Measurements from ENCODE around the gene TOMM20L.

Gene TOMM20L

DNA sequence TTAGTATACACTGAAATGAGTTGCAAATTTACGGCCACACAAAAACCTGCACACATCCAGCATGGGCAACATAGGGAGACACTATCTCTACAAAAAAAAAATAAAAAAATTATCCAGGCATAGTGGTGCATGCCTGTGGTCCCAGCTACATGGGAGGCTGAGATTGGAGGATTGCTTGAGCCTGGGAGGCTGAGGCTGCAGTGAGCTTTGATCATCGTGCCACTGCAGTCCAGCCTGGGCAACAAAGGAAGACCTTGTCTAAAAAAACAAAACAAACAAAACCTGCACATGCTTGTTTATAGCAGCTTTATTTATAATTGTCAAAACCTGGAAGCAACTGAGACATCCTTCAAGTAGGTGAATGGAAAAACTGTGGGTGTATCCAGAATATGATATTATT, 4.9 kb upstream of the TOMM20L start:
- Histone ChIP-seq H3K79me2 (ENCODE audit: insufficient read depth, low read length) (no peaks in the 10 kb centered on the region), H4K20me1 (ENCODE audit: insufficient read depth, low read length, poor library complexity, severe bottlenecking) (no peaks in the 10 kb centered on the region), H3K9ac (ENCODE audit: low read depth, low read length, poor library complexity, severe bottlenecking) (no peak overlapping the region), H2AFZ (ENCODE audit: low read length) (no peak overlapping the region), H3K4me3 (ENCODE audit: low read length, poor library complexity, severe bottlenecking) (no peak overlapping the region), H3K9me3 (ENCODE audit: insufficient read depth, low read depth, low read length) (no peaks in the 10 kb centered on the region), H3K36me3 (ENCODE audit: insufficient read depth, low read length) (no peaks in the 10 kb centered on the region), H3K4me2 (ENCODE audit: low read depth, low read length, poor library complexity, severe bottlenecking) (no peak overlapping the region), H3F3A (ENCODE audit: low read depth) (no peaks in the 10 kb centered on the region), H3K27me3 (ENCODE audit: insufficient read depth, low read length, poor library complexity, severe bottlenecking) (no peaks in the 10 kb centered on the region), H3K9me2 (replicated peaks; ENCODE audit: low read depth, low read length) (no peaks in the 10 kb centered on the region), H3K4me1 (ENCODE audit: insufficient read depth, low read length, poor library complexity, severe bottlenecking) (no peaks in the 10 kb centered on the region)
- TF ChIP-seq, protein P1, sequence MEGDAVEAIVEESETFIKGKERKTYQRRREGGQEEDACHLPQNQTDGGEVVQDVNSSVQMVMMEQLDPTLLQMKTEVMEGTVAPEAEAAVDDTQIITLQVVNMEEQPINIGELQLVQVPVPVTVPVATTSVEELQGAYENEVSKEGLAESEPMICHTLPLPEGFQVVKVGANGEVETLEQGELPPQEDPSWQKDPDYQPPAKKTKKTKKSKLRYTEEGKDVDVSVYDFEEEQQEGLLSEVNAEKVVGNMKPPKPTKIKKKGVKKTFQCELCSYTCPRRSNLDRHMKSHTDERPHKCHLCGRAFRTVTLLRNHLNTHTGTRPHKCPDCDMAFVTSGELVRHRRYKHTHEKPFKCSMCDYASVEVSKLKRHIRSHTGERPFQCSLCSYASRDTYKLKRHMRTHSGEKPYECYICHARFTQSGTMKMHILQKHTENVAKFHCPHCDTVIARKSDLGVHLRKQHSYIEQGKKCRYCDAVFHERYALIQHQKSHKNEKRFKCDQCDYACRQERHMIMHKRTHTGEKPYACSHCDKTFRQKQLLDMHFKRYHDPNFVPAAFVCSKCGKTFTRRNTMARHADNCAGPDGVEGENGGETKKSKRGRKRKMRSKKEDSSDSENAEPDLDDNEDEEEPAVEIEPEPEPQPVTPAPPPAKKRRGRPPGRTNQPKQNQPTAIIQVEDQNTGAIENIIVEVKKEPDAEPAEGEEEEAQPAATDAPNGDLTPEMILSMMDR (conservative IDR thresholded peaks at IDR 0.05; ENCODE audit: low read length): no peak
- no peak for TF ChIP-seq EZH2phosphoT487 (IDR thresholded peaks at IDR 0.05; ENCODE audit: borderline replicate concordance)

DNA sequence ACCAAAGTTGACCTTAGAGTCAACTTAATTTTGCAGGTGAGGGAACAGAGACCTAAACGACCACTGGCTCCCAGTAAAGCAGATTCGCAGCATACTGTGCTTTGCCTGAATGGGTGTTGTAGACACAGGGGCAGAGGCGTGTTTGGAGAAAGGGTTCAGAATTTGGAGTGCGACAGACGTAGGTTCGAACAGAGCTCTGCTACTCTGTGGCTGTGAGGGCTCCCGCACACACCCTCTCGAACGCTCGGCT, 243 bp upstream of the TOMM20L start:
- Histone ChIP-seq H3K4me3 (ENCODE audit: low read length, poor library complexity, severe bottlenecking) (no peak overlapping the region), H3K9ac (ENCODE audit: low read depth, low read length, poor library complexity, severe bottlenecking) (no peak overlapping the region), H3K4me1 (ENCODE audit: insufficient read depth, low read length, poor library complexity, severe bottlenecking) (no peaks in the 10 kb centered on the region), H3K9me3 (ENCODE audit: insufficient read depth, low read depth, low read length) (no peaks in the 10 kb centered on the region), H3K79me2 (ENCODE audit: insufficient read depth, low read length) (no peaks in the 10 kb centered on the region), H2AFZ (ENCODE audit: low read length) (no peak overlapping the region), H3K9me2 (replicated peaks; ENCODE audit: low read depth, low read length) (no peaks in the 10 kb centered on the region), H3K36me3 (ENCODE audit: insufficient read depth, low read length) (no peaks in the 10 kb centered on the region), H3K4me2 (ENCODE audit: low read depth, low read length, poor library complexity, severe bottlenecking) (no peak overlapping the region), H3F3A (ENCODE audit: low read depth) (no peaks in the 10 kb centered on the region), H4K20me1 (ENCODE audit: insufficient read depth, low read length, poor library complexity, severe bottlenecking) (no peaks in the 10 kb centered on the region), H3K27me3 (ENCODE audit: insufficient read depth, low read length, poor library complexity, severe bottlenecking) (no peaks in the 10 kb centered on the region)
- TF ChIP-seq, protein P1 (conservative IDR thresholded peaks at IDR 0.05; ENCODE audit: low read length): no peak
- no peak for TF ChIP-seq EZH2phosphoT487 (IDR thresholded peaks at IDR 0.05; ENCODE audit: borderline replicate concordance)

DNA sequence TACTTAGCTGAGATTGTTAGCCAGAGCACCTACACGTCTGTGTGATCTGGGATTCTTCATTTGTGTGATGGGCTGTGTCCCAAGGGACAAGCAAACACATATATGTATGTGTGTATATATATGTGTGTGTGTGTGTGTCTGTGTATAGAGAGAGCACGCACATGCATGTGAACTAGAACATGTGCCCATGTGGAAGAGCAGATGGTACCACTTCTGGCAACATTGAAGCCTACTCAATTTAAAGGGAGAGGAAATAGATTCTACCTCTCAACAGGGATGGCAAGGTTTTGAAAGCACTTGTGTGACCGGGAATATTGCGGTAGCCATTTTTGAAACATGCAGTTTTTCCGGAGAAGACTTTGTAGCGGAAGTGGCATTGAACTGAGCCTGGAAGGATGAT, 1.4 kb downstream of the TOMM20L start:
- Histone ChIP-seq H3K4me2 (ENCODE audit: low read depth, low read length, poor library complexity, severe bottlenecking) (no peak overlapping the region), H3K4me1 (ENCODE audit: insufficient read depth, low read length, poor library complexity, severe bottlenecking) (no peaks in the 10 kb centered on the region), H3K79me2 (ENCODE audit: insufficient read depth, low read length) (no peaks in the 10 kb centered on the region), H3K36me3 (ENCODE audit: insufficient read depth, low read length) (no peaks in the 10 kb centered on the region), H3K9me3 (ENCODE audit: insufficient read depth, low read depth, low read length) (no peaks in the 10 kb centered on the region), H3K9ac (ENCODE audit: low read depth, low read length, poor library complexity, severe bottlenecking) (no peak overlapping the region), H2AFZ (ENCODE audit: low read length) (no peak overlapping the region), H3F3A (ENCODE audit: low read depth) (no peaks in the 10 kb centered on the region), H3K4me3 (ENCODE audit: low read length, poor library complexity, severe bottlenecking) (no peak overlapping the region), H3K27me3 (ENCODE audit: insufficient read depth, low read length, poor library complexity, severe bottlenecking) (no peaks in the 10 kb centered on the region), H3K9me2 (replicated peaks; ENCODE audit: low read depth, low read length) (no peaks in the 10 kb centered on the region), H4K20me1 (ENCODE audit: insufficient read depth, low read length, poor library complexity, severe bottlenecking) (no peaks in the 10 kb centered on the region)
- no peak for TF ChIP-seq EZH2phosphoT487 (IDR thresholded peaks at IDR 0.05; ENCODE audit: borderline replicate concordance)
- TF ChIP-seq, protein P1 (conservative IDR thresholded peaks at IDR 0.05; ENCODE audit: low read length): no peak
